ENCODE data around the gene PLPP1.

The PLPP1 gene

GRCh38 chr5:55534436-55535198 lies at the start of gene PLPP1:
Gene PLPP1 (minus strand): TSS chr5:55534964. CDS start chr5:55534629, 335 bp downstream.
- peak within 1 kb of the TSS; percentile 94 for H3K4me3 ChIP-seq (ENCODE audit: low read length)
- TF ChIP-seq CTCF (conservative IDR thresholded peaks at IDR 0.05; ENCODE audit: low read length), result no peak
- peak; percentile 86 for DNase-seq (ENCODE audit: low read depth)

DNA sequence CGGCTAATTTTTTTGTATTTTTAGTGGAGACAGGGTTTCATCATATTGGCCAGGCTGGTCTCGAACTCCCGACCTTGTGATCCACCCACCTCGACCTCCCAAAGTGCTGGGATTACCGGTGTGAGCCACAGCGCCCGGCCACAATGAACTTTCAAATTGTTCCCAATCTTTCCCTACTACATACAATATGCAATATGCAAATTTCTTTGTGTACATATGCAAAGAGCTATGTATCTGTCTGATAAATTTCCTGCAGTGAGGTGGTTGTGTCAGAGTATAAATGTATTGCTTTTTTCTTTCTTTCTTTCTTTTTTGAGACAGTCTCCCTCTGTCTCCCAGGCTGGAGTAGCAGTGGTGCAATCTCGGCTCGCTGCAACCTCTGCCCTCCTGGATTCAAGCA lies 48.8 kb upstream of the PLPP1 start:
- TF ChIP-seq CTCF (conservative IDR thresholded peaks at IDR 0.05; ENCODE audit: low read length), result no peak
- no peak overlapping the region for H3K4me3 ChIP-seq (ENCODE audit: low read length)
- DNase-seq (ENCODE audit: low read depth), result no peak

GRCh38 chr5:55582256-55582655 lies 47.5 kb upstream of the PLPP1 start:
- DNase-seq (ENCODE audit: low read depth), result no peak
- TF ChIP-seq CTCF (conservative IDR thresholded peaks at IDR 0.05; ENCODE audit: low read length), result no peak
- H3K4me3 ChIP-seq (ENCODE audit: low read length), result no peak overlapping the region

DNA sequence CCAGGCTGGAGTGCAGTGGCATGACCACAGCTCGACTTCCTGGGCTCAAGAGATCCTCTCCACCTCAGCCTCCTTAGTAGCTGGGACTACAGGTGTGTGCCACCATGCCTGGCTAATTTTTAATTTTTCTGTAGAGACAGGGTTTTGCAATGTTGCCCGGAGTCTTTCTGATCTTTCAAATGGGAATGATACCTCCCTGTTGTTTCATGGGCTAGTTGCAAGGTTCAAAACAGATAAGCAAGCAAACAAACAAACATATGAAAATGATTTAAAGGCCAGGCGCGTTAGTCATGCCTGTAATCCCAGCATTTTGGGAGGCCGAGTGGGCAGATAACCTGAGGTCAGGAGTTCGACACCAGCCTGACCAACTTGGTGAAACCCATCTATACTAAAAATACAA lies 45.3 kb upstream of the PLPP1 start:
- H3K4me3 ChIP-seq (ENCODE audit: low read length), result no peak overlapping the region
- TF ChIP-seq CTCF (conservative IDR thresholded peaks at IDR 0.05; ENCODE audit: low read length), result no peak
- no peak for DNase-seq (ENCODE audit: low read depth)

DNA sequence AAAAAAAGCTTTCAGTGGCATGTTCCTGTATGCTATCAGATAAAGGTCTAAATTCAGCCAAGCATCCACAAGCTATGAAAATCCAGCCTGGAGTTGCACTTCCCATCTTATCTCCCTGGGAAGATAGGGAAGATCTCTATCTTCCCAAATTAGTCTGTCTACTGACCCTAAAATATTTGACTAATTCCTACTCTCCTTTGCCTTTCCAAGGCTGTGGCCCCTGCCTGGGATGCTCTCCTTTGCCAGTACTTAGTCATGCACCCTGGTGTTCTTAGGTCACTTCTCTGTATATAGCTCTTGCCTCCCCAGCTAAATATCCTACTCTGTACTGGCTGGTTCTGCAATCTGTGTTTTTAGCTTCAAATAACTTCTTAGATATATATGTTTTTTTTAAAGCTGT lies 44.0 kb upstream of the PLPP1 start:
- no peak for TF ChIP-seq CTCF (conservative IDR thresholded peaks at IDR 0.05; ENCODE audit: low read length)
- no peak overlapping the region for H3K4me3 ChIP-seq (ENCODE audit: low read length)
- DNase-seq (ENCODE audit: low read depth), result no peak

DNA sequence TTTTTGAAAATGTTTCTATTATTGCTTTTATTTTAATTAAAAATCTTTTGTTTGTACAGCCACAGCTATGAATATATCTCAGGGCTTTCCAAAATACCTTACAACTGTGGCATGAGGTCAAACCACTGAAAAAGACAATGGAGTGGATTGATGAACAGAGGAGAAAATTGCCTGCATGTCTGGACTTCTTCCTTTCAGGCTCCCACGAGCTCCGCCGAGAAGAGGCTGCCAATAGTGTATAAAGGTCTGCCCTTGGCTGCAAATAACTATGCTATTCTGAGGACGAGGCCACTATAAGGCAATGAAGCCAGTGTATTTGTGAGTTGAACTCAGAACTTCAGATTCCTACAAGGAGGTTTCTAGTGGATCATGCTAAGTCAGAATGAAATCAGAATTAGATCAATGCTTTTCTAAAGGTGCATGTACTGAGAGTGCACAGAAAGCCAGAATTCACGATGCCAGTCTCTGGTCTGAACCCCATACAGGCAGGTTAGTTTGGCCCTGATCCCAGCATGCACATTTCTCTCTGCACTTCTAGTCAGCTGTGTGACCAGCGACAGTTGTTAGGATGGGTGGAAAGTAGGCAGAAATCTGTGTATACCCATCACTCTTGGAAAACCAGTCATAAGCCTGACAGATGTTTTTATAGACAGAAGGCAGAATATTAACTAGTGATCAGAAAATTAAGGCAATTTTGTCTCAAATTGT lies 42.7 kb upstream of the PLPP1 start:
- no peak for TF ChIP-seq CTCF (conservative IDR thresholded peaks at IDR 0.05; ENCODE audit: low read length)
- H3K4me3 ChIP-seq (ENCODE audit: low read length), result no peak overlapping the region
- DNase-seq (ENCODE audit: low read depth), result peak; percentile 84

DNA sequence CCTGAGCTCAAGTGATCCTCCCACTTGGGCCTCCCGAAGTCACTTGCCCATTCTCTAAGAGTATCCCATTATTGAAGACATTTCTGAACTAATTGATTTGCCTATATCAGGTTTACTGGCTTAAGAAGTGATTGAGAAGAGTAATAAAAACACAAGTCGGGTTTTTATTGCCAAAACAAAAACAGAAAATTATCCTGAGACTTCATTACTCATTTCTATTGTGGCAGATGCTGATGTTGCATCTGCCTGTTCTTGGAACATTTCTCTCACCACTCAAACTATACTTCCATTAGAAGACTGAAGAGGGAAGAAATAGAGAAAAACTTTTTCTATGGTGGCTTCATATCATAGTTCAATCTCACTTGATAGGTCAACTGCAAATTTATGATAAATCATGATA lies 41.9 kb upstream of the PLPP1 start:
- TF ChIP-seq CTCF (conservative IDR thresholded peaks at IDR 0.05; ENCODE audit: low read length), result no peak

More for the DNA sequence above, 41.9 kb upstream of the PLPP1 start:
- H3K4me3 ChIP-seq (ENCODE audit: low read length), result no peak overlapping the region
- no peak for DNase-seq (ENCODE audit: low read depth)

Data from AG10803 (cell line).